GM12878 (cell line): ENCODE measurements around the gene PRTFDC1. TPM values are rescaled to one million over a fixed set of nuclear protein-coding genes. Genes with fewer than 3 reads are reported as not detected.
"Not testable (repeated sequence)": the region's sequence is repeated elsewhere in the genome, so short reads cannot be mapped to it uniquely, and the experiment has no call there.

ENCODE experiments used
- ATAC-seq: fragments of 200-7000 bp; cut with Tn5 transposase; 3 replicates; pipeline ENCODE4 v1.9.1; 2020; ENCODE audit warnings: mild to moderate bottlenecking, moderate library complexity
- BruUV-seq: library from RNA; stranded (reverse); fragments of 400-500 nt; replicated peaks from 2 replicates; lab custom pipeline; 2021; lab: Mats Ljungman, UMichigan
- CTCF ChIA-PET: fragments of 300-600 bp; sonication (Branson Sonifier 250); formaldehyde crosslinking; extraction: SDS; loops from one replicate; lab custom pipeline; 2021; ENCODE audit warnings: inconsistent platforms; lab: Yijun Ruan, JAX
- POLR2A ChIA-PET: fragments of 350-600 bp; formaldehyde crosslinking; extraction: SDS; loops from one replicate; lab custom pipeline; 2021; ENCODE audit warnings: inconsistent platforms; lab: Charles Lee
- RAD21 ChIA-PET: fragments of 300-600 bp; sonication (Branson Sonifier 250); formaldehyde crosslinking; loops from one replicate; lab custom pipeline; 2023; ENCODE audit warnings: antibody characterized with exemption; ENCODE audit not compliant: unreplicated experiment; lab: Charles Lee
- SMC1A ChIA-PET: fragments of 300-600 bp; sonication (Branson Sonifier 250); formaldehyde crosslinking; loops from one replicate; lab custom pipeline; 2023; ENCODE audit not compliant: unreplicated experiment, uncharacterized antibody; lab: Charles Lee
- DNase-seq: peaks from one replicate; pipeline ENCODE4 v3.0.0-alpha.2; 2011; ENCODE audit warnings: low read depth, low spot score
- FAIRE-seq: peaks from 3 replicates; lab custom pipeline; 2011; peaks lifted over from hg19 to GRCh38; lab: Jason Lieb, UNC
- H2AFZ ChIP-seq: 2 replicates; pipeline ENCODE4 v1.6.0; 2011; ENCODE audit warnings: low read depth, low read length, control low read depth; ENCODE audit not compliant: control insufficient read depth
- H3K27ac ChIP-seq: 2 replicates; pipeline ENCODE4 v1.5.1; 2011; ENCODE audit warnings: control low read depth; ENCODE audit not compliant: control insufficient read depth, insufficient read depth
- H3K27me3 ChIP-seq, 2 experiments: replicated peaks in 1 of 2; 2 replicates each; pipeline versions ENCODE4 v1.6.0 to v1.6.1; 2011; ENCODE audit warnings: low read length in 1 of 2; ENCODE audit not compliant: control insufficient read depth in 2 of 2, insufficient read depth in 2 of 2
- H3K36me3 ChIP-seq, 2 experiments: 2 replicates each; pipeline ENCODE4 v1.5.1; 2011; ENCODE audit warnings: low read length in 1 of 2; ENCODE audit not compliant: control insufficient read depth in 2 of 2, insufficient read depth in 2 of 2
- H3K4me1 ChIP-seq: 2 replicates; pipeline ENCODE4 v1.6.1; 2011; ENCODE audit warnings: mild to moderate bottlenecking, low read length, moderate library complexity, mixed read lengths; ENCODE audit not compliant: control insufficient read depth, insufficient read depth
- H3K4me2 ChIP-seq: 2 replicates; pipeline ENCODE4 v1.6.0; 2011; ENCODE audit warnings: control low read depth; ENCODE audit not compliant: control insufficient read depth, insufficient read depth
- H3K4me3 ChIP-seq: fragments of 200-600 bp; sonication (generic); 2 replicates; pipeline ENCODE4 v1.5.1; 2016
- H3K79me2 ChIP-seq: 2 replicates; pipeline ENCODE4 v1.6.0; 2011; ENCODE audit warnings: low read length; ENCODE audit not compliant: control insufficient read depth, insufficient read depth
- H3K9ac ChIP-seq: 2 replicates; pipeline ENCODE4 v1.8.0; 2011; ENCODE audit warnings: low read length, control low read depth, mixed read lengths; ENCODE audit not compliant: control insufficient read depth, insufficient read depth
- H3K9me3 ChIP-seq: replicated peaks from 3 replicates; pipeline ENCODE4 v1.5.1; 2011; ENCODE audit warnings: mild to moderate bottlenecking, low read length; ENCODE audit not compliant: control insufficient read depth, insufficient read depth
- H4K20me1 ChIP-seq: 2 replicates; pipeline ENCODE4 v1.6.0; 2011; ENCODE audit not compliant: control insufficient read depth, insufficient read depth
- E4F1 ChIP-seq: fragments of 450-650 bp; IDR thresholded peaks from 2 replicates; pipeline ENCODE4 v1.6.1; 2018; ENCODE audit warnings: borderline replicate concordance, mild to moderate bottlenecking; ENCODE audit not compliant: partially characterized antibody
- FOXK2 ChIP-seq: fragments of 450-650 bp; IDR thresholded peaks from 2 replicates; pipeline ENCODE4 v1.6.1; 2017; ENCODE audit warnings: mild to moderate bottlenecking, moderate library complexity
- HSF1 ChIP-seq: fragments of 150-350 bp; IDR thresholded peaks from 2 replicates; pipeline ENCODE4 v1.6.1; 2014; ENCODE audit warnings: mild to moderate bottlenecking, low read depth, low read length
- JUNB ChIP-seq: IDR thresholded peaks from 2 replicates; pipeline ENCODE4 v1.6.1; 2016; ENCODE audit warnings: antibody characterized with exemption, mild to moderate bottlenecking
- MTA3 ChIP-seq: IDR thresholded peaks from 2 replicates; pipeline ENCODE4 v1.6.1; 2012; ENCODE audit warnings: low read length, inconsistent platforms, borderline replicate concordance
- NFYA ChIP-seq: IDR thresholded peaks from 2 replicates; pipeline ENCODE4 v1.6.1; 2011; ENCODE audit warnings: low read depth, mild to moderate bottlenecking, low read length, improper control_type of control experiment, borderline replicate concordance
- NR2C1 ChIP-seq: fragments of 450-650 bp; IDR thresholded peaks from 2 replicates; pipeline ENCODE4 v1.6.1; 2017; ENCODE audit warnings: antibody characterized with exemption, mild to moderate bottlenecking, moderate library complexity
- RBBP5 ChIP-seq: fragments of 200-600 bp; sonication (generic); conservative IDR thresholded peaks from 2 replicates; pipeline ENCODE4 v1.6.1; 2016
- SPI1 ChIP-seq: IDR thresholded peaks from 2 replicates; pipeline ENCODE4 v1.6.1; 2011; ENCODE audit warnings: low read depth, mild to moderate bottlenecking, low read length, moderate library complexity, borderline replicate concordance; ENCODE audit not compliant: insufficient read depth
- STAT3 ChIP-seq: IDR thresholded peaks from 2 replicates; pipeline ENCODE4 v1.6.1; 2011; ENCODE audit warnings: low read depth, low read length, improper control_type of control experiment
- USF1 ChIP-seq: IDR thresholded peaks from 2 replicates; pipeline ENCODE4 v1.6.1; 2011; ENCODE audit warnings: borderline replicate concordance, low read depth, mild to moderate bottlenecking, moderate library complexity, mixed read lengths, low read length; ENCODE audit not compliant: insufficient read depth; ENCODE audit errors: extremely low read length
- WRNIP1 ChIP-seq: IDR thresholded peaks from 2 replicates; pipeline ENCODE4 v1.6.1; 2011; ENCODE audit warnings: low read depth, low read length, improper control_type of control experiment, borderline replicate concordance
- ZNF622 ChIP-seq: fragments of 450-650 bp; IDR thresholded peaks from 2 replicates; pipeline ENCODE4 v1.6.1; 2017; ENCODE audit warnings: mild to moderate bottlenecking, inconsistent platforms
- WGBS: methylation state at CpG from one replicate; pipeline ENCODE4 v1.1.6; 2016; ENCODE audit warnings: low lambda C conversion rate; ENCODE audit not compliant: insufficient replicate concordance, insufficient coverage; ENCODE audit errors: missing lambda C conversion rate; 5-methylcytosine and 5-hydroxymethylcytosine counted together
- in situ Hi-C: fragments of 300-500 bp; cut with MboI; formaldehyde crosslinking; loops from 9 replicates; pipeline ENCODE4 v1.14.3; 2018; ENCODE audit warnings: mixed read lengths
- intact Hi-C: fragments of 100-400 bp; cut with micrococcal nuclease; formaldehyde crosslinking; loops from one replicate; pipeline ENCODE4 v1.14.2; 2022; ENCODE audit not compliant: unreplicated experiment
- polyA plus RNA-seq, 11 experiments: library from polyadenylated mRNA; depleted of rRNA in 4 of 11; unstranded in 6 of 11; stranded (reverse) in 5 of 11; fragments of >200 nt; fragmentation: Nextera tagmentation in 4 of 11; fragmentation: Illumina TruSeq in 1 of 11; extraction: Ambion mirVana in 4 of 11; extraction: Trizol in 1 of 11; gene quantifications; 1 replicate in 1 of 11; 2 replicates in 10 of 11; pipeline versions ENCODE4 v1.2.1 to v1.2.3, GENCODE V29; 2011 to 2016; ENCODE audit warnings: inconsistent platforms in 2 of 11, missing spikeins in 2 of 11, low read depth in 1 of 11
- total RNA-seq, 4 experiments: library from RNA; depleted of rRNA in 3 of 4; stranded (reverse); fragments of >200 nt in 3 of 4; fragmentation: Illumina TruSeq in 1 of 4; extraction: Trizol in 1 of 4; gene quantifications; 2 replicates each; pipeline versions ENCODE4 v1.2.1 to v1.2.3, GENCODE V29; 2013 to 2021

The PRTFDC1 gene
- total and polyA plus RNA-seq, 10 of the 15 experiments (the other 5 are each of a cell fraction or from before 2014, with no cell fraction given): 5.5 to 17.3 (median 11.3) TPM

DNA sequence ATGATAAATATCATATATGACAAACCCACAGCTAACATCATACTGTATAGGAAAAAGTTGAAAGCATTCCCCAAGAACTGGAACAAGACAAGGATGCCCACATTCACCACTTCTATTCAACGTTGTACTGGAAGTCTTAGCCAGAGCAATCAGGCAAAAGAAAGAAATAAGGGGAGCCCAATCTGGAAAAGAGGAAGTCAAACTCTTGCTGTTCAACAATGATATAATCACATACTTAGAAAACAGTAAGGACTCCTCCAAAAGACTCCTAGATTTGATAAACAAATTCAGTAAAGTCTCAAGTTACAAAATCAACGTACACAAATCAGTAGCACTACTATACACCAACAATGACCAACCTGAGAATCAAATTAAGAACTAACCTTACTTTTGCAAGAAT, 114.6 kb downstream of the PRTFDC1 start:
- 0% methylated on average over 2 of the region's 2 CpGs for WGBS
- ChIA-PET POLR2A (interaction anchor here (0.6 to 0.7 kb wide), 2 partner anchors 30 to 62 kb away, joined by 3 read pairs; no protein-coding TSS in a partner anchor), SMC1A (interaction anchor here (0.9 to 1.6 kb wide), 4 partner anchors 8 to 101 kb away, joined by 3 to 8 read pairs (median 7); no protein-coding TSS in a partner anchor), RAD21 (interaction anchor here (0.6 kb wide), 1 partner anchor 64 kb away, joined by 3 read pairs; no protein-coding TSS in a partner anchor)
- H3K36me3 ChIP-seq, CTCF ChIA-PET, H3K4me1 ChIP-seq, H3K79me2 ChIP-seq, H4K20me1 ChIP-seq, H3K27ac ChIP-seq, H3K27me3 ChIP-seq, BruUV-seq, H3K9ac ChIP-seq, intact Hi-C loops, H2AFZ ChIP-seq, ATAC-seq, DNase-seq, FAIRE-seq, H3K4me3 ChIP-seq, H3K4me2 ChIP-seq, H3K9me3 ChIP-seq, in situ Hi-C loops: not testable (repeated sequence)
- peak; percentile 48 for TF ChIP-seq SPI1

GRCh38 chr10:24834869-24835268, 117.5 kb downstream of the PRTFDC1 start:
- WGBS: 71% methylated on average over 2 of the region's 2 CpGs
- Histone ChIP-seq H3K4me3 (no peak overlapping the region), H3K4me2 (no peak overlapping the region), H3K79me2 (no peaks in the 10 kb centered on the region), H3K27me3 (no peaks in the 10 kb centered on the region), H4K20me1 (no peaks in the 10 kb centered on the region), H3K4me1 (no peaks in the 10 kb centered on the region), H3K9me3 (no peaks in the 10 kb centered on the region; the same call in 2 of the 3 replicates), H3K27ac (no peak overlapping the region), H3K9ac (no peak overlapping the region), H3K36me3 (no peaks in the 10 kb centered on the region), H2AFZ (no peak overlapping the region)
- ChIA-PET CTCF (no interaction called here), POLR2A (no interaction called here), SMC1A (no interaction called here), RAD21 (no interaction called here)
- ATAC-seq (no peak), DNase-seq (no peak), FAIRE-seq (no peak)
- no TSS peak for BruUV-seq
- in situ Hi-C loops: no loop called here
- intact Hi-C loops: loop anchor here (5.0 kb wide), 1 partner anchor 37 kb away; no protein-coding TSS in a partner anchor
- no peak for TF ChIP-seq JUNB
- TF ChIP-seq WRNIP1: no peak
- no peak for TF ChIP-seq E4F1
- TF ChIP-seq FOXK2: no peak
- TF ChIP-seq NR2C1: no peak
- TF ChIP-seq MTA3: no peak
- no peak for TF ChIP-seq NFYA
- TF ChIP-seq SPI1: no peak
- TF ChIP-seq HSF1: no peak
- TF ChIP-seq STAT3: no peak
- no peak for TF ChIP-seq USF1
- no peak for TF ChIP-seq ZNF622
- no peak for TF ChIP-seq RBBP5
